Ascending aorta (tissue), 2 donors: ENCODE data around the gene GLIPR1L2. TPM values are rescaled to one million over a fixed set of nuclear protein-coding genes. Genes with fewer than 3 reads are reported as not detected.
"Not testable (repeated sequence)": the region's sequence is repeated elsewhere in the genome, so short reads cannot be mapped to it uniquely, and the experiment has no call there.

Source experiments
- DNase-seq, 2 donors: peaks; one replicate each; pipeline ENCODE4 v3.0.0-alpha.2; 2019; ENCODE audit warnings: low spot score in 2 of 2
- H3K27ac ChIP-seq, 2 donors: fragments of 200-600 bp; sonication (generic); one replicate each; pipeline ENCODE4 v1.5.1; 2016 to 2017; ENCODE audit warnings: mild to moderate bottlenecking in 1 of 2
- H3K27me3 ChIP-seq: fragments of 200-600 bp; sonication (generic); one replicate; pipeline ENCODE4 v1.5.1; 2017
- H3K36me3 ChIP-seq, 2 donors: fragments of 200-600 bp; sonication (generic); one replicate each; pipeline ENCODE4 v1.5.1; 2016
- H3K4me1 ChIP-seq, 2 donors: fragments of 200-600 bp; sonication (generic); one replicate each; pipeline ENCODE4 v1.5.1; 2016 to 2017; ENCODE audit warnings: mild to moderate bottlenecking in 1 of 2
- H3K4me3 ChIP-seq, 2 donors: fragments of 200-600 bp; sonication (generic); one replicate each; pipeline ENCODE4 v1.5.1; 2016 to 2017; ENCODE audit warnings: mild to moderate bottlenecking in 1 of 2
- H3K9me3 ChIP-seq, 2 donors: fragments of 200-600 bp; sonication (generic); one replicate each; pipeline ENCODE4 v1.5.1; 2016
- CTCF ChIP-seq, 3 experiments: fragments of 200-600 bp in 2 of 3; fragments of 450-650 bp in 1 of 3; sonication (generic) in 2 of 3; IDR thresholded peaks; one replicate each; pipeline ENCODE4 v1.5.1; 2016 to 2019; ENCODE audit warnings: antibody characterized with exemption in 3 of 3, mild to moderate bottlenecking in 1 of 3, moderate library complexity in 1 of 3
- intact Hi-C: fragments of 100-400 bp; cut with DNase I; formaldehyde crosslinking; loops from one replicate; pipeline ENCODE4 v1.15.1; 2023
- total RNA-seq: library from RNA; depleted of rRNA; stranded (reverse); fragments of >200 nt; gene quantifications from one replicate; pipeline ENCODE4 v1.1.0, GENCODE V29; 2016

The GLIPR1L2 gene
- not detected for total RNA-seq

DNA sequence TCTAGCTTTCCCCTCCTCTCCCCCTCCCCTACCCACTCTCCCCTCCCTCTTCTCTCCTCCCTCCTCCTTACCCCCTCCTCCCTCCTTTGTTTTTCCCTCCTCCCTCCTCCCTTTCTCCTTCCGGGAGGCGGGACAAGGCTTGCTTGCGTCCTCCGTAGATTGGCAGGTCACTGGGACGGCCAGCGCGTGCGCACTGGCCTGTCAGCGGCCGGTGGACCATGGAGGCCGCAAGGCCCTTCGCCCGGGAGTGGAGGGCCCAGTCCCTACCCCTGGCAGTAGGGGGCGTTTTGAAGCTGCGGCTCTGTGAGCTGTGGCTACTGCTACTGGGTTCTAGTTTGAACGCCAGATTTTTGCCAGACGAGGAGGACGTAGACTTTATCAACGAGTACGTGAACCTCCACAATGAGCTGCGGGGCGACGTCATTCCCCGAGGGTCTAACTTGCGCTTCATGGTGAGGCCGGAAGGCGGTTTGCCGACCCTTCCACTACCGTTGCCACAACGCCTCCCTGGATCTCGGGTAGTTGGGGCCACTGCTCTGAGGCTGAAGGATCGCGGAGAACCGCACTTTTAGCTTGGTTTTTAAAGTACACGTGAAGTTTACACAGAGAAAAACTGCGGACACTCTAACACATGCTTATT is at the start of gene GLIPR1L2:
TSS of gene GLIPR1L2 (plus strand) at position 191 of the 640 bp plus-strand sequence. CDS start at position 219, 28 bp downstream.
- intact Hi-C loops = loop anchor here (1.0 to 10.0 kb wide), 4 partner anchors 89 to 1674 kb away; partner anchors contain the start of genes E2F7, GLIPR1 and KRR1
- Histone ChIP-seq H3K4me1 (peaks cover 0 to 8% of the 10 kb centered on the region in 2 donors), H3K36me3 (no peaks in the 10 kb centered on the region), H3K9me3 (no peaks in the 10 kb centered on the region), H3K27ac (peak within 1 kb of the TSS; percentile 95 to 97), H3K27me3 (no peaks in the 10 kb centered on the region), H3K4me3 (peak within 1 kb of the TSS; percentile 63 to 76)
- peak; percentile 89 to 98 for DNase-seq
- TF ChIP-seq CTCF (IDR thresholded peaks at IDR 0.05) = peak; percentile 76 to 84 (median 79)

GRCh38 chr12:75341873-75342272 is 49.0 kb upstream of the GLIPR1L2 start:
- Histone ChIP-seq H3K36me3 (no peaks in the 10 kb centered on the region), H3K9me3 (no peaks in the 10 kb centered on the region), H3K4me1 (no peaks in the 10 kb centered on the region), H3K27ac (no peak overlapping the region), H3K27me3 (no peaks in the 10 kb centered on the region), H3K4me3 (no peak overlapping the region)
- DNase-seq = no peak
- no peak for TF ChIP-seq CTCF (IDR thresholded peaks at IDR 0.05)
- intact Hi-C loops = no loop called here

- DNase-seq = no peak
- H3K4me1 ChIP-seq = no peaks in the 10 kb centered on the region
- no peak overlapping the region for H3K27ac ChIP-seq
- no peak for TF ChIP-seq CTCF (IDR thresholded peaks at IDR 0.05)
- no peak overlapping the region for H3K4me3 ChIP-seq
- intact Hi-C loops = no loop called here
- no peaks in the 10 kb centered on the region for H3K27me3 ChIP-seq
- H3K36me3 ChIP-seq = no peaks in the 10 kb centered on the region
- H3K9me3 ChIP-seq = no peaks in the 10 kb centered on the region
Observed at GRCh38 chr12:75345531-75345930, 45.4 kb upstream of the GLIPR1L2 start.

DNA sequence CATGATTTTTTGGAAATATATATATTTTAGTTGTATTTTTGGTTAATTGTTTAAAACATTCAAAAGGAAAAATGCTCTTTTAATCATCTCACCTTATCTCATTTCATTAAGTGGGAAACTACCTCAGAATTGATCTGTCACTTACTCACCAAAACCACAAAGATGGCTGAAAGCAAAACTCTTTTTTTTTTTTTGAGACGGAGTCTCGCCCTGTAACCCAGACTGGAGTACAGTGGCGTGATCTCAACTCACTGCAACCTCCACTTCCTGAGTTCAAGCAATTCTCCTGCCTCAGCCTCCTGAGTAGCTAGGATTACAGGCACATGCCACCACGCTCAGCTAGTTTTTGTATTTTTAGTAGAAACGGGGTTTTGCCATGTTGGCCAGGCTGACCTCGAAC is 44.7 kb upstream of the GLIPR1L2 start:
- intact Hi-C loops, H3K27ac ChIP-seq, H3K27me3 ChIP-seq, DNase-seq, H3K4me1 ChIP-seq, H3K9me3 ChIP-seq, H3K36me3 ChIP-seq, H3K4me3 ChIP-seq: not testable (repeated sequence)

GRCh38 chr12:75349946-75350345 is 40.9 kb upstream of the GLIPR1L2 start:
- Histone ChIP-seq H3K27ac (no peak overlapping the region), H3K4me1 (no peaks in the 10 kb centered on the region), H3K4me3 (no peak overlapping the region), H3K9me3 (peaks cover 5% of the 10 kb centered on the region in 2 donors), H3K27me3 (no peaks in the 10 kb centered on the region), H3K36me3 (no peaks in the 10 kb centered on the region)
- no peak for DNase-seq
- no peak for TF ChIP-seq CTCF (IDR thresholded peaks at IDR 0.05)
- intact Hi-C loops = no loop called here

DNA sequence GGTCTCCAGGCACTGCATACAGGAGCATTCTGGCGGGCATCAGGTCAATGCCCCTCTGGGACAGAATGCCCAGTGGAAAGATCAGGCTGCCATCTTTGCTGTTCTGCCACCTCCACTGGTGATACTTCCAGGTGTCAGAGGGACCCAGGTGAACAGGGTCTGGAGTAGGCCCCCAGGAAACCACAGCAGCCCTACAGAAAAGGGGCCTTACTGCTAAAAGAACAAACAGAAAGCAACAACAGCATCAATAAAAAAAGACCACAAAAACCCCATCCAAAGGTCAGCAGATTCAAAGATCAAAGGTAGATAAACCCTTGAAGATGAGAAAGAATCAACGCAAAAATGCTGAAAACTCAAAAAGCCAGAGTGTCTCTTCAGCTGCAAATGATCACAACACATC is 40.5 kb upstream of the GLIPR1L2 start:
- Histone ChIP-seq H3K4me1 (no peaks in the 10 kb centered on the region), H3K4me3 (no peak overlapping the region), H3K36me3 (no peaks in the 10 kb centered on the region), H3K9me3 (peaks cover 6 to 7% of the 10 kb centered on the region in 2 donors), H3K27ac (no peak overlapping the region), H3K27me3 (no peaks in the 10 kb centered on the region)
- no peak for DNase-seq
- intact Hi-C loops = no loop called here
- TF ChIP-seq CTCF (IDR thresholded peaks at IDR 0.05) = no peak
